ENCODE data around the gene GABBR2.

DNA sequence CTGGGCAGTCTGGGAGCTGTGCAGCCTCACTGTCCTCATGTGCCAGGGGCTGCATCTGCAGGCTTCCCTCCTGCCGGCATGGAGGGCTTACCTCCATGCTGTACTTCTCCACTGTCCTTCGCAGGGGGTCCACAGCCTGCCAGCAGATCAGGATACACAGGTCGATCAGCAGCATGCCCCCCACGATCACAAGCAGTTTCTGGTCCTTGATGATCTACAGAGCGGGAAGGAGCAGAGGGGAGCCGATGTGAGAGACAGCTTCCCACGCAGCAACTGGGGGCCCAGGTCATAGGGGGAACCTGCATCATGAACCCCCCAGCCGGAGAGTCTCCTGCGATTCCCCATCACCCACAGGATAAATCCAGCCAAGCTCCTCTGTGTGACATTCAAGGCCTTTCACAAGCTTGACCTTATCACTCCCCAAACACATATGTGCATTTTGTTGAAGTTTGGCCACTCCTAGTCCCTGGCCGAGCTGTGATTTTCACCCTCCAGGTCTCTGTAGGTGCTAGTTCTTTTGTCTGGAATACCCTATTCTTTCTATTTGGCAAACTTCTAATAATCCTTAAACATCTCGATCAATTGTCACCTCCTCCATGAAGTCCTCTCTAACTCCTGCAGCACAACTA, 346.0 kb downstream of the GABBR2 start:
- TF ChIP-seq, protein P1, sequence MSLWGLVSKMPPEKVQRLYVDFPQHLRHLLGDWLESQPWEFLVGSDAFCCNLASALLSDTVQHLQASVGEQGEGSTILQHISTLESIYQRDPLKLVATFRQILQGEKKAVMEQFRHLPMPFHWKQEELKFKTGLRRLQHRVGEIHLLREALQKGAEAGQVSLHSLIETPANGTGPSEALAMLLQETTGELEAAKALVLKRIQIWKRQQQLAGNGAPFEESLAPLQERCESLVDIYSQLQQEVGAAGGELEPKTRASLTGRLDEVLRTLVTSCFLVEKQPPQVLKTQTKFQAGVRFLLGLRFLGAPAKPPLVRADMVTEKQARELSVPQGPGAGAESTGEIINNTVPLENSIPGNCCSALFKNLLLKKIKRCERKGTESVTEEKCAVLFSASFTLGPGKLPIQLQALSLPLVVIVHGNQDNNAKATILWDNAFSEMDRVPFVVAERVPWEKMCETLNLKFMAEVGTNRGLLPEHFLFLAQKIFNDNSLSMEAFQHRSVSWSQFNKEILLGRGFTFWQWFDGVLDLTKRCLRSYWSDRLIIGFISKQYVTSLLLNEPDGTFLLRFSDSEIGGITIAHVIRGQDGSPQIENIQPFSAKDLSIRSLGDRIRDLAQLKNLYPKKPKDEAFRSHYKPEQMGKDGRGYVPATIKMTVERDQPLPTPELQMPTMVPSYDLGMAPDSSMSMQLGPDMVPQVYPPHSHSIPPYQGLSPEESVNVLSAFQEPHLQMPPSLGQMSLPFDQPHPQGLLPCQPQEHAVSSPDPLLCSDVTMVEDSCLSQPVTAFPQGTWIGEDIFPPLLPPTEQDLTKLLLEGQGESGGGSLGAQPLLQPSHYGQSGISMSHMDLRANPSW (CRISPR knock-in tag; IDR thresholded peaks at IDR 0.05) = no peak
- TF ChIP-seq, protein P2, sequence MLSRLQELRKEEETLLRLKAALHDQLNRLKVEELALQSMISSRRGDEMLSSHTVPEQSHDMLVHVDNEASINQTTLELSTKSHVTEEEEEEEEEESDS (CRISPR knock-in tag; IDR thresholded peaks at IDR 0.05) = no peak
- TF ChIP-seq FUS (optimal IDR thresholded peaks at IDR 0.05; ENCODE audit: low read depth, low read length) (no peak), HNRNPH1 (optimal IDR thresholded peaks at IDR 0.05; ENCODE audit: low read depth, low read length) (no peak), CCAR2 (IDR thresholded peaks at IDR 0.05; ENCODE audit: low read depth, low read length) (no peak), ZNF3 (CRISPR knock-in tag; IDR thresholded peaks at IDR 0.05) (no peak), ZKSCAN8 (CRISPR knock-in tag; IDR thresholded peaks at IDR 0.05) (no peak)

All from K562 (cell line).